Upper lobe of right lung (tissue), 1 donor: Measurements from ENCODE around the gene TCTN1. TPM values are rescaled to one million over a fixed set of nuclear protein-coding genes. Genes with fewer than 3 reads are reported as not detected.

Experiments
- ATAC-seq: fragments of 200-7000 bp; cut with Tn5 transposase; one replicate; pipeline ENCODE4 v1.9.1; 2020; ENCODE audit warnings: mild to moderate bottlenecking, moderate library complexity
- DNase-seq: peaks from one replicate; pipeline ENCODE4 v3.0.0-alpha.2; 2020
- H3K27ac ChIP-seq: fragments of 200-600 bp; one replicate; pipeline ENCODE4 v1.8.0; 2022
- H3K27me3 ChIP-seq: fragments of 200-600 bp; one replicate; pipeline ENCODE4 v1.8.0; 2022; ENCODE audit warnings: mild to moderate bottlenecking
- H3K36me3 ChIP-seq: fragments of 200-600 bp; one replicate; pipeline ENCODE4 v1.8.0; 2022
- H3K4me1 ChIP-seq: fragments of 200-600 bp; one replicate; pipeline ENCODE4 v1.8.0; 2022
- H3K4me3 ChIP-seq: fragments of 200-600 bp; one replicate; pipeline ENCODE4 v1.8.0; 2022; ENCODE audit warnings: mild to moderate bottlenecking
- H3K9me3 ChIP-seq: fragments of 200-600 bp; one replicate; pipeline ENCODE4 v1.8.0; 2022
- CTCF ChIP-seq: fragments of 200-600 bp; IDR thresholded peaks from one replicate; pipeline ENCODE4 v1.8.0; 2022; ENCODE audit warnings: antibody characterized with exemption
- intact Hi-C: fragments of 100-400 bp; cut with DNase I; formaldehyde crosslinking; loops from one replicate; pipeline ENCODE4 v1.11.0; 2022
- total RNA-seq: library from RNA; stranded (reverse); fragmentation: NEBNext Ultra II Directional; extraction: Animal tissue kit (Norgen Biotek cat#: 25700); gene quantifications from one replicate; pipeline ENCODE4 v1.2.1, GENCODE V29; 2021
- donor health status: DM: no; HTN: yes; CAD: no; lungs with severe emphysema.

TCTN1 gene
- total RNA-seq, 1 donor from 2014 or later = 30.4 TPM

- ATAC-seq (peak; percentile 64), DNase-seq (peak; percentile 75)
- Histone ChIP-seq H3K4me1 (peaks cover 17% of the 10 kb centered on the region), H3K9me3 (no peaks in the 10 kb centered on the region), H3K27me3 (no peaks in the 10 kb centered on the region), H3K27ac (peak overlapping the region; percentile 56), H3K36me3 (no peaks in the 10 kb centered on the region), H3K4me3 (no peak overlapping the region)
- TF ChIP-seq CTCF = no peak
- intact Hi-C loops = no loop called here
Observed at GRCh38 chr12:110694330-110694901, 80.5 kb downstream of the TCTN1 start.

GRCh38 chr12:110696283-110696682 is 82.4 kb downstream of the TCTN1 start:
- no peaks in the 10 kb centered on the region for H3K27me3 ChIP-seq
- ATAC-seq (no peak), DNase-seq (no peak)
- H3K9me3 ChIP-seq = no peaks in the 10 kb centered on the region
- H3K4me3 ChIP-seq = no peak overlapping the region
- intact Hi-C loops = no loop called here
- H3K27ac ChIP-seq = no peak overlapping the region
- TF ChIP-seq CTCF = no peak
- peaks cover 9% of the 10 kb centered on the region for H3K4me1 ChIP-seq
- H3K36me3 ChIP-seq = no peaks in the 10 kb centered on the region

- H3K27ac ChIP-seq = no peak overlapping the region
- no peak for TF ChIP-seq CTCF
- intact Hi-C loops = no loop called here
- no peaks in the 10 kb centered on the region for H3K27me3 ChIP-seq
- ATAC-seq (no peak), DNase-seq (no peak)
- H3K4me1 ChIP-seq = peaks cover 9% of the 10 kb centered on the region
- no peaks in the 10 kb centered on the region for H3K36me3 ChIP-seq
- no peaks in the 10 kb centered on the region for H3K9me3 ChIP-seq
- no peak overlapping the region for H3K4me3 ChIP-seq
Observed at GRCh38 chr12:110697236-110697635, 83.3 kb downstream of the TCTN1 start.

GRCh38 chr12:110698171-110698902 is 84.4 kb downstream of the TCTN1 start:
- Histone ChIP-seq H3K4me3 (peak overlapping the region; percentile 31), H3K36me3 (no peaks in the 10 kb centered on the region), H3K27me3 (no peaks in the 10 kb centered on the region), H3K9me3 (no peaks in the 10 kb centered on the region), H3K27ac (peak overlapping the region; percentile 51), H3K4me1 (peaks cover 9% of the 10 kb centered on the region)
- peak; percentile 69 for TF ChIP-seq CTCF
- ATAC-seq (peak; percentile 92), DNase-seq (peak; percentile 86)
- intact Hi-C loops = no loop called here

Other genes starting within 250 kb of the TCTN1 start
- 45.1 TPM for gene ANAPC7, start 210.4 kb upstream of the TCTN1 start, total RNA-seq
- 238 TPM for gene ARPC3, start 163.8 kb upstream of the TCTN1 start, total RNA-seq
- gene GPN3, start 145.9 kb upstream of the TCTN1 start, total RNA-seq = 25.5 TPM
- 3.1 TPM for gene FAM216A, start 145.3 kb upstream of the TCTN1 start, total RNA-seq
- 99.0 TPM for gene VPS29, start 112.0 kb upstream of the TCTN1 start, total RNA-seq
- 1.8 TPM for gene RAD9B, start 111.8 kb upstream of the TCTN1 start, total RNA-seq
- 26.4 TPM for gene PPTC7, start 30.8 kb upstream of the TCTN1 start, total RNA-seq
- 21.3 TPM for gene HVCN1, start 75.0 kb downstream of the TCTN1 start, total RNA-seq
- gene PPP1CC, start 128.8 kb downstream of the TCTN1 start, total RNA-seq = 90.6 TPM
- gene CCDC63, start 232.9 kb downstream of the TCTN1 start, total RNA-seq = not detected